ENCODE data around the gene AFF2.

- TF ChIP-seq POLR2A (IDR thresholded peaks at IDR 0.05; ENCODE audit: low read depth, low read length) (no peak), TAF1 (IDR thresholded peaks at IDR 0.05; ENCODE audit: borderline replicate concordance, low read depth, low read length) (no peak)
Observed at GRCh38 chrX:148823986-148824385, 323.6 kb downstream of the AFF2 start.

All from GM12892 (cell line).